B cell (primary cell): ENCODE data around the gene ZFPM1. TPM values are rescaled to one million over a fixed set of nuclear protein-coding genes. Genes with fewer than 3 reads are reported as not detected.

Experiments used
- ATAC-seq: fragments of 200-7000 bp; cut with Tn5 transposase; one replicate; pipeline ENCODE4 v1.10.0; 2021; ENCODE audit warnings: low read depth, mild to moderate bottlenecking, moderate number of reproducible peaks, moderate library complexity
- CTCF ChIA-PET: fragments of 350-600 bp; sonication (Branson Sonifier 250); formaldehyde crosslinking; loops from one replicate; lab custom pipeline; 2021; ENCODE audit warnings: antibody characterized with exemption, inconsistent platforms; lab: Charles Lee
- POLR2A ChIA-PET: fragments of 350-600 bp; sonication (Branson Sonifier 250); formaldehyde crosslinking; loops from one replicate; lab custom pipeline; 2021; ENCODE audit warnings: antibody characterized with exemption; lab: Charles Lee
- DNase-seq: peaks from one replicate; pipeline ENCODE4 v3.0.0; 2013
- H2AFZ ChIP-seq: 2 replicates; pipeline ENCODE4 v1.6.1; 2012; ENCODE audit warnings: mild to moderate bottlenecking, low read depth, low read length; ENCODE audit not compliant: insufficient read depth, poor library complexity, severe bottlenecking
- H3K27ac ChIP-seq, 2 donors: 1 replicate in 1 of 2; 2 replicates in 1 of 2; pipeline ENCODE4 v1.5.1; 2012 to 2013; ENCODE audit warnings: low read length in 2 of 2, mild to moderate bottlenecking in 2 of 2, moderate library complexity in 1 of 2
- H3K27me3 ChIP-seq, 4 experiments: fragments of 200-600 bp in 1 of 4; sonication (generic) in 1 of 4; replicated peaks in 1 of 4; 1 replicate in 2 of 4; 2 replicates in 2 of 4; pipeline versions ENCODE4 v1.6.1 to v1.7.0; 2013 to 2016; ENCODE audit warnings: low read length in 3 of 4, mild to moderate bottlenecking in 2 of 4, mixed read lengths in 1 of 4, moderate library complexity in 1 of 4; ENCODE audit not compliant: insufficient read depth in 4 of 4, control insufficient read depth in 3 of 4; ENCODE audit errors: control extremely low read depth in 1 of 4
- H3K36me3 ChIP-seq, 2 experiments: replicated peaks in 1 of 2; 1 replicate in 1 of 2; 2 replicates in 1 of 2; pipeline versions ENCODE4 v1.6.1 to v1.7.1; 2013; ENCODE audit warnings: low read length in 1 of 2; ENCODE audit not compliant: insufficient read depth in 2 of 2, control insufficient read depth in 1 of 2; ENCODE audit errors: control extremely low read depth in 1 of 2, extremely low read depth in 1 of 2
- H3K4me1 ChIP-seq, 2 donors: fragments of 200-600 bp in 1 of 2; sonication (generic) in 1 of 2; 1 replicate in 1 of 2; 2 replicates in 1 of 2; pipeline versions ENCODE4 v1.5.1 to v1.6.1; 2013 to 2017; ENCODE audit warnings: low read length in 2 of 2; ENCODE audit not compliant: control insufficient read depth in 2 of 2, insufficient read depth in 2 of 2
- H3K4me2 ChIP-seq: replicated peaks from 2 replicates; pipeline ENCODE3; 2012; ENCODE audit warnings: mild to moderate bottlenecking, low read depth, low read length; ENCODE audit not compliant: poor library complexity, severe bottlenecking
- H3K4me3 ChIP-seq, 5 experiments: fragments of 200-600 bp in 1 of 5; sonication (generic) in 1 of 5; 1 replicate in 3 of 5; 2 replicates in 2 of 5; pipeline versions ENCODE4 v1.5.1 to v1.7.0; 2011 to 2016; ENCODE audit warnings: low read length in 4 of 5, mild to moderate bottlenecking in 4 of 5, low read depth in 2 of 5, control low read depth in 1 of 5, moderate library complexity in 1 of 5; ENCODE audit not compliant: insufficient read depth in 1 of 5; ENCODE audit errors: control extremely low read depth in 1 of 5, extremely low read depth in 1 of 5
- H3K79me2 ChIP-seq: fragments of 200-600 bp; sonication (generic); one replicate; pipeline ENCODE4 v1.6.0; 2016; ENCODE audit warnings: low read length; ENCODE audit not compliant: control insufficient read depth, insufficient read depth
- H3K9ac ChIP-seq: fragments of 200-600 bp; sonication (generic); 2 replicates; pipeline ENCODE4 v1.6.1; 2017; ENCODE audit warnings: mild to moderate bottlenecking, low read length, moderate library complexity
- H3K9me3 ChIP-seq, 3 donors: one replicate each; pipeline versions ENCODE4 v1.6.1 to v1.7.1; 2013; ENCODE audit warnings: low read length in 2 of 3; ENCODE audit not compliant: control insufficient read depth in 2 of 3, insufficient read depth in 1 of 3; ENCODE audit errors: control extremely low read depth in 1 of 3
- H4K20me1 ChIP-seq: 2 replicates; pipeline ENCODE4 v1.6.0; 2012; ENCODE audit warnings: mild to moderate bottlenecking, low read length; ENCODE audit not compliant: insufficient read depth, control insufficient read depth, poor library complexity, severe bottlenecking
- H3K27ac Mint-ChIP-seq: one replicate; pipeline ENCODE4 v1.8.0; 2021; ENCODE audit warnings: mixed read lengths
- H3K27me3 Mint-ChIP-seq: one replicate; pipeline ENCODE4 v1.8.0; 2021; ENCODE audit warnings: mixed read lengths
- H3K4me1 Mint-ChIP-seq: one replicate; pipeline ENCODE4 v1.8.0; 2021; ENCODE audit warnings: mixed read lengths
- H3K4me3 Mint-ChIP-seq: one replicate; pipeline ENCODE4 v1.8.0; 2021; ENCODE audit warnings: mixed read lengths
- H3K9me3 Mint-ChIP-seq: one replicate; pipeline ENCODE4 v1.8.0; 2022; ENCODE audit warnings: mixed read lengths; ENCODE audit not compliant: insufficient read depth
- CTCF ChIP-seq: fragments of 200-600 bp; IDR thresholded peaks from one replicate; pipeline ENCODE4 v1.8.0; 2022; ENCODE audit warnings: antibody characterized with exemption, mild to moderate bottlenecking
- EZH2 ChIP-seq: IDR thresholded peaks from 2 replicates; pipeline ENCODE4 v1.6.1; 2012; ENCODE audit warnings: borderline replicate concordance, low read depth, mild to moderate bottlenecking, moderate library complexity, low read length; ENCODE audit not compliant: insufficient read depth, poor library complexity, severe bottlenecking
- WGBS: methylation state at CpG from one replicate; pipeline ENCODE4 v1.1.5; 2013; ENCODE audit warnings: missing lambda C conversion rate; ENCODE audit not compliant: insufficient coverage; 5-methylcytosine and 5-hydroxymethylcytosine counted together
- intact Hi-C: fragments of 100-400 bp; cut with micrococcal nuclease; formaldehyde crosslinking; loops from one replicate; pipeline ENCODE4 v1.10.0; 2022
- polyA plus RNA-seq: library from polyadenylated mRNA; depleted of rRNA; stranded (reverse); fragments of >200 nt; gene quantifications from 2 replicates; pipeline ENCODE4 v1.2.3, GENCODE V29; 2012
- total RNA-seq, 2 donors: library from RNA; stranded (reverse); fragments of 120-200 nt in 1 of 2; gene quantifications; 1 replicate in 1 of 2; 2 replicates in 1 of 2; pipeline versions ENCODE4 v1.2.3 to v1.2.4, GENCODE V29; 2013 to 2022

ZFPM1 gene
- total and polyA plus RNA-seq, 2 donors (not counting 1 experiment from before 2014, with no cell fraction given): 4.3 to 34.6 TPM

GRCh38 chr16:88465387-88465983, 12.4 kb downstream of the ZFPM1 start:
- no peak overlapping the region for H2AFZ ChIP-seq
- intact Hi-C loops: no loop called here
- Mint-ChIP-seq H3K4me1 (peaks cover 62% of the 10 kb centered on the region), H3K4me3 (peak overlapping the region; percentile 70), H3K9me3 (no peaks in the 10 kb centered on the region), H3K27me3 (no peaks in the 10 kb centered on the region), H3K27ac (no peak overlapping the region)
- no peaks in the 10 kb centered on the region for H3K27me3 ChIP-seq
- no peaks in the 10 kb centered on the region for H3K9me3 ChIP-seq
- H3K79me2 ChIP-seq: peaks cover 59% of the 10 kb centered on the region
- 89% methylated on average over 21 of the region's 22 CpGs for WGBS
- no peak overlapping the region for H3K4me3 ChIP-seq
- POLR2A ChIA-PET: interaction anchor here (0.9 kb wide), 1 partner anchor 14 kb away, joined by 9 read pairs; no protein-coding TSS in a partner anchor
- no peaks in the 10 kb centered on the region for H3K36me3 ChIP-seq
- peaks cover 67% of the 10 kb centered on the region for H4K20me1 ChIP-seq
- peaks cover 56 to 86% of the 10 kb centered on the region in 2 donors for H3K4me1 ChIP-seq
- no peak overlapping the region for H3K9ac ChIP-seq
- ATAC-seq (no peak), DNase-seq (no peak)
- no peak for TF ChIP-seq CTCF
- no peak for TF ChIP-seq EZH2
- CTCF ChIA-PET: interaction anchor here (1.4 to 1.9 kb wide), 2 partner anchors 14 to 393 kb away, joined by 3 to 5 read pairs; no protein-coding TSS in a partner anchor
- no peak overlapping the region for H3K27ac ChIP-seq
- peak overlapping the region; percentile 74 for H3K4me2 ChIP-seq
